Esophagus (tissue), 2 donors: ENCODE results near the gene FKBP6. TPM values are rescaled to one million over a fixed set of nuclear protein-coding genes. Genes with fewer than 3 reads are reported as not detected.
"Not testable (repeated sequence)": the region's sequence is repeated elsewhere in the genome, so short reads cannot be mapped to it uniquely, and the experiment has no call there.

Experiments used
- H3K27ac ChIP-seq, 2 donors: one replicate each; pipeline ENCODE4 v1.5.1; 2013; ENCODE audit warnings: low read depth in 2 of 2, mild to moderate bottlenecking in 2 of 2, inconsistent platforms in 1 of 2, low read length in 1 of 2, moderate library complexity in 1 of 2
- H3K27me3 ChIP-seq, 2 donors: one replicate each; pipeline ENCODE4 v1.6.1; 2013; ENCODE audit warnings: low read length in 2 of 2, control low read depth in 1 of 2, mild to moderate bottlenecking in 1 of 2; ENCODE audit not compliant: insufficient read depth in 2 of 2, control insufficient read depth in 1 of 2
- H3K36me3 ChIP-seq, 2 donors: one replicate each; pipeline ENCODE4 v1.6.1; 2013; ENCODE audit warnings: low read length in 1 of 2; ENCODE audit not compliant: control insufficient read depth in 2 of 2, insufficient read depth in 2 of 2
- H3K4me1 ChIP-seq, 2 donors: one replicate each; pipeline ENCODE4 v1.6.1; 2013; ENCODE audit warnings: low read length in 1 of 2; ENCODE audit not compliant: control insufficient read depth in 2 of 2, insufficient read depth in 2 of 2
- H3K4me3 ChIP-seq, 2 donors: one replicate each; pipeline ENCODE4 v1.5.1; 2013; ENCODE audit warnings: low read length in 2 of 2, mild to moderate bottlenecking in 2 of 2, low read depth in 1 of 2, moderate library complexity in 1 of 2
- H3K9me3 ChIP-seq, 2 donors: one replicate each; pipeline ENCODE4 v1.6.1; 2013; ENCODE audit warnings: mild to moderate bottlenecking in 2 of 2, low read depth in 1 of 2, low read length in 1 of 2, moderate library complexity in 1 of 2; ENCODE audit not compliant: control insufficient read depth in 2 of 2, insufficient read depth in 1 of 2
- WGBS, 2 donors: extraction: QIAGEN DNeasy Blood & Tissue Kit; methylation state at CpG; one replicate each; pipeline ENCODE4 v1.1.7; 2013; 5-methylcytosine and 5-hydroxymethylcytosine counted together
- polyA plus RNA-seq, 2 donors: library from polyadenylated mRNA; stranded (reverse); fragments of 200-250 nt; gene quantifications; one replicate each; pipeline ENCODE4 v1.2.3, GENCODE V29; 2013
- donor health status: healthy with polysubstance abuse.
- donor health status: Bipolar disorder and iron deficiency.

FKBP6 gene
- polyA plus RNA-seq, 2 donors = not detected

- Histone ChIP-seq H3K27me3 (no peaks in the 10 kb centered on the region), H3K4me3 (no peak overlapping the region)
- WGBS, 2 donors = 83 to 89% methylated on average over 18 to 20 of the region's 20 CpGs
Observed at GRCh38 chr7:73376671-73377412, 48.9 kb downstream of the FKBP6 start.

GRCh38 chr7:73377413-73378200 is 49.6 kb downstream of the FKBP6 start:
- WGBS, 2 donors = 5 to 10% methylated on average over 33 to 59 of the region's 68 CpGs
- not testable (repeated sequence) for H3K4me1 ChIP-seq, H3K27me3 ChIP-seq, H3K27ac ChIP-seq, H3K9me3 ChIP-seq, H3K4me3 ChIP-seq, H3K36me3 ChIP-seq

More at GRCh38 chr7:73376671-73377412, 48.9 kb downstream of the FKBP6 start:
- no peaks in the 10 kb centered on the region for H3K4me1 ChIP-seq
- peaks cover 0 to 2% of the 10 kb centered on the region in 2 donors for H3K9me3 ChIP-seq
- H3K36me3 ChIP-seq = no peaks in the 10 kb centered on the region
- no peak overlapping the region for H3K27ac ChIP-seq

- Histone ChIP-seq H3K36me3 (no peaks in the 10 kb centered on the region), H3K4me1 (no peaks in the 10 kb centered on the region), H3K27me3 (no peaks in the 10 kb centered on the region), H3K9me3 (peaks cover 0 to 4% of the 10 kb centered on the region in 2 donors), H3K27ac (no peak overlapping the region), H3K4me3 (no peak overlapping the region)
- 89 to 91% methylated on average over 4 of the region's 4 CpGs for WGBS, 2 donors
Observed at GRCh38 chr7:73382934-73383503, 55.1 kb downstream of the FKBP6 start.

- H3K27me3 ChIP-seq = no peaks in the 10 kb centered on the region
- H3K27ac ChIP-seq = no peak overlapping the region
- no peaks in the 10 kb centered on the region for H3K36me3 ChIP-seq
- peaks cover 0 to 7% of the 10 kb centered on the region in 2 donors for H3K9me3 ChIP-seq
- no peak overlapping the region for H3K4me3 ChIP-seq
- 59 to 71% methylated on average over 2 of the region's 2 CpGs for WGBS, 2 donors
- no peaks in the 10 kb centered on the region for H3K4me1 ChIP-seq
Observed at GRCh38 chr7:73387221-73387828, 59.4 kb downstream of the FKBP6 start.

GRCh38 chr7:73387908-73388414 is 60.0 kb downstream of the FKBP6 start:
- Histone ChIP-seq H3K36me3 (no peaks in the 10 kb centered on the region), H3K27ac (no peak overlapping the region), H3K27me3 (no peaks in the 10 kb centered on the region), H3K4me1 (no peaks in the 10 kb centered on the region), H3K9me3 (peaks cover 0 to 7% of the 10 kb centered on the region in 2 donors), H3K4me3 (no peak overlapping the region)
- 86 to 87% methylated on average over 4 of the region's 4 CpGs for WGBS, 2 donors

GRCh38 chr7:73391396-73391795 is 63.4 kb downstream of the FKBP6 start:
- Histone ChIP-seq H3K36me3 (no peaks in the 10 kb centered on the region), H3K4me3 (no peak overlapping the region), H3K4me1 (no peaks in the 10 kb centered on the region), H3K9me3 (peaks cover 0 to 5% of the 10 kb centered on the region in 2 donors), H3K27ac (no peak overlapping the region), H3K27me3 (no peaks in the 10 kb centered on the region)
- WGBS, 2 donors = 46 to 64% methylated on average over 2 of the region's 2 CpGs

- Histone ChIP-seq H3K27ac (no peak overlapping the region), H3K36me3 (no peaks in the 10 kb centered on the region), H3K4me3 (no peak overlapping the region), H3K9me3 (no peaks in the 10 kb centered on the region), H3K4me1 (no peaks in the 10 kb centered on the region), H3K27me3 (no peaks in the 10 kb centered on the region)
- WGBS, 2 donors = 55 to 63% methylated on average over 3 of the region's 3 CpGs
Observed at GRCh38 chr7:73394422-73394821, 66.5 kb downstream of the FKBP6 start.

GRCh38 chr7:73395538-73396503 is 67.9 kb downstream of the FKBP6 start:
- Histone ChIP-seq H3K36me3 (no peaks in the 10 kb centered on the region), H3K9me3 (no peaks in the 10 kb centered on the region), H3K27ac (no peak overlapping the region), H3K27me3 (no peaks in the 10 kb centered on the region), H3K4me1 (no peaks in the 10 kb centered on the region), H3K4me3 (no peak overlapping the region)
- WGBS, 2 donors = 73 to 76% methylated on average over 21 of the region's 21 CpGs
